Lower leg skin (tissue), 4 donors: Measurements from ENCODE around the gene VIPR1. TPM values are rescaled to one million over a fixed set of nuclear protein-coding genes. Genes with fewer than 3 reads are reported as not detected.

Source experiments
- DNase-seq, 2 donors: peaks; one replicate each; pipeline ENCODE4 v3.0.0-alpha.2; 2019; ENCODE audit warnings: low spot score in 2 of 2
- H3K4me3 ChIP-seq: fragments of 200-600 bp; sonication (generic); 2 replicates; pipeline ENCODE4 v1.5.1; 2017; ENCODE audit warnings: mild to moderate bottlenecking, low read depth; ENCODE audit not compliant: poor library complexity, severe bottlenecking
- CTCF ChIP-seq, 3 donors: fragments of 450-650 bp; IDR thresholded peaks; one replicate each; pipeline ENCODE4 v1.5.1; 2016; ENCODE audit warnings: antibody characterized with exemption in 3 of 3, mild to moderate bottlenecking in 3 of 3, moderate library complexity in 2 of 3
- POLR2A ChIP-seq, 2 donors: fragments of 450-650 bp; IDR thresholded peaks; one replicate each; pipeline ENCODE4 v1.6.1; 2016 to 2017; ENCODE audit warnings: antibody characterized with exemption in 2 of 2, mild to moderate bottlenecking in 1 of 2, moderate library complexity in 1 of 2
- WGBS, 2 donors: methylation state at CpG; one replicate each; pipeline ENCODE4 v1.1.5; 2018; 5-methylcytosine and 5-hydroxymethylcytosine counted together
- intact Hi-C: fragments of 100-400 bp; cut with DNase I; formaldehyde crosslinking; loops from one replicate; pipeline ENCODE4 v1.15.0; 2023; ENCODE audit warnings: low total_unique reads
- total RNA-seq, 4 donors: library from RNA; depleted of rRNA; stranded (reverse); fragments of >200 nt; gene quantifications; one replicate each; pipeline ENCODE4 v1.1.0, GENCODE V29; 2016

VIPR1 gene
- total RNA-seq, 4 donors from 2014 or later, result 69.9 to 110 (median 70.8) TPM

GRCh38 chr3:42500909-42501308 is 1.5 kb upstream of the VIPR1 start:
- DNase-seq, result no peak
- 52% methylated on average over 4 of the region's 4 CpGs for WGBS, 2 donors
- intact Hi-C loops, result no loop called here

GRCh38 chr3:42501321-42501680 is 1.1 kb upstream of the VIPR1 start:
- TF ChIP-seq CTCF (IDR thresholded peaks at IDR 0.05) (no peak), POLR2A (IDR thresholded peaks at IDR 0.05) (no peak)
- H3K4me3 ChIP-seq, result no peak overlapping the region
- peak; percentile 18 to 86 for DNase-seq
- intact Hi-C loops, result no loop called here
- 17 to 32% methylated on average over 27 of the region's 27 CpGs for WGBS, 2 donors

More at GRCh38 chr3:42500909-42501308, 1.5 kb upstream of the VIPR1 start:
- H3K4me3 ChIP-seq, result no peak overlapping the region
- TF ChIP-seq CTCF (IDR thresholded peaks at IDR 0.05), result no peak
- no peak for TF ChIP-seq POLR2A (IDR thresholded peaks at IDR 0.05)

- peak; percentile 49 to 91 for DNase-seq
- 1% methylated on average over 35 to 36 of the region's 46 CpGs for WGBS, 2 donors
- intact Hi-C loops, result no loop called here
- peak overlapping the region; percentile 12 for H3K4me3 ChIP-seq
- TF ChIP-seq POLR2A (IDR thresholded peaks at IDR 0.05) (no peak), CTCF (IDR thresholded peaks at IDR 0.05) (no peak)
Observed at GRCh38 chr3:42501681-42502428, 588 bp upstream of the VIPR1 start.

- 47 to 51% methylated on average over 4 of the region's 4 CpGs for WGBS, 2 donors
- peak overlapping the region; percentile 27 for H3K4me3 ChIP-seq
- TF ChIP-seq CTCF (IDR thresholded peaks at IDR 0.05) (no peak), POLR2A (IDR thresholded peaks at IDR 0.05) (no peak)
- DNase-seq, result peak; percentile 14 to 78
- intact Hi-C loops, result no loop called here
Observed at GRCh38 chr3:42503251-42503924, 945 bp downstream of the VIPR1 start.

- 88 to 96% methylated on average over 4 of the region's 4 CpGs for WGBS, 2 donors
- peak in 1 of 2 donors; percentile 72 for DNase-seq
- no peak overlapping the region for H3K4me3 ChIP-seq
- TF ChIP-seq CTCF (IDR thresholded peaks at IDR 0.05), result no peak
- no peak for TF ChIP-seq POLR2A (IDR thresholded peaks at IDR 0.05)
- intact Hi-C loops, result no loop called here
Observed at GRCh38 chr3:42503957-42504333, 1.5 kb downstream of the VIPR1 start.
